ENCODE measurements around the gene SGMS1. TPM values are rescaled to one million over a fixed set of nuclear protein-coding genes. Genes with fewer than 3 reads are reported as not detected.

SGMS1 gene
- total and polyA plus RNA-seq, 8 donors = 47.0 to 58.1 (median 54.0) TPM

- H3K4me1 ChIP-seq = peaks cover 32 to 67% of the 10 kb centered on the region in 2 donors
- H3K27ac ChIP-seq = no peak overlapping the region
- ATAC-seq (no peak), DNase-seq (no peak)
- no peak overlapping the region for H3K4me3 ChIP-seq
- H3K9me3 ChIP-seq = no peaks in the 10 kb centered on the region
- no peaks in the 10 kb centered on the region for H3K36me3 ChIP-seq
- no peak for TF ChIP-seq CTCF (IDR thresholded peaks at IDR 0.05)
- intact Hi-C loops (cut with DNase I) = no loop called here
- no peaks in the 10 kb centered on the region for H3K27me3 ChIP-seq
Measured at GRCh38 chr10:50601974-50602373, 21.8 kb downstream of the SGMS1 start.

GRCh38 chr10:50600831-50601477 lies 22.8 kb downstream of the SGMS1 start:
- peaks cover 23 to 58% of the 10 kb centered on the region in 2 donors for H3K4me1 ChIP-seq
- no peak for ATAC-seq
- intact Hi-C loops (cut with DNase I) = no loop called here
- H3K4me3 ChIP-seq = no peak overlapping the region
- H3K27ac ChIP-seq = no peak overlapping the region
- no peaks in the 10 kb centered on the region for H3K27me3 ChIP-seq
- DNase-seq = no peak
- no peaks in the 10 kb centered on the region for H3K9me3 ChIP-seq
- H3K36me3 ChIP-seq = no peaks in the 10 kb centered on the region
- no peak for TF ChIP-seq CTCF (IDR thresholded peaks at IDR 0.05)

GRCh38 chr10:50600286-50600685 lies 23.5 kb downstream of the SGMS1 start:
- H3K4me3 ChIP-seq = no peak overlapping the region
- intact Hi-C loops (cut with DNase I) = no loop called here
- TF ChIP-seq CTCF (IDR thresholded peaks at IDR 0.05) = no peak
- H3K36me3 ChIP-seq = no peaks in the 10 kb centered on the region
- H3K27ac ChIP-seq = no peak overlapping the region
- H3K4me1 ChIP-seq = peaks cover 17 to 51% of the 10 kb centered on the region in 2 donors
- DNase-seq (no peak), ATAC-seq (peak; percentile 10)
- H3K9me3 ChIP-seq = no peaks in the 10 kb centered on the region
- no peaks in the 10 kb centered on the region for H3K27me3 ChIP-seq

- no peak for DNase-seq
- Histone ChIP-seq H3K27ac (no peak overlapping the region), H3K36me3 (no peaks in the 10 kb centered on the region), H3K4me1 (peaks cover 0 to 19% of the 10 kb centered on the region in 2 donors), H3K9me3 (no peaks in the 10 kb centered on the region), H3K4me3 (no peak overlapping the region), H3K27me3 (no peaks in the 10 kb centered on the region)
- intact Hi-C loops (cut with DNase I) = no loop called here
- no peak for TF ChIP-seq CTCF (IDR thresholded peaks at IDR 0.05)
- no peak for ATAC-seq
Measured at GRCh38 chr10:50596897-50597296, 26.9 kb downstream of the SGMS1 start.

- ATAC-seq = no peak
- intact Hi-C loops (cut with DNase I) = no loop called here
- Histone ChIP-seq H3K27ac (no peak overlapping the region), H3K27me3 (no peaks in the 10 kb centered on the region), H3K9me3 (no peaks in the 10 kb centered on the region), H3K4me3 (no peak overlapping the region), H3K36me3 (no peaks in the 10 kb centered on the region), H3K4me1 (peaks cover 0 to 15% of the 10 kb centered on the region in 2 donors)
- no peak for DNase-seq
- no peak for TF ChIP-seq CTCF (IDR thresholded peaks at IDR 0.05)
Measured at GRCh38 chr10:50596456-50596855, 27.3 kb downstream of the SGMS1 start.
